Astrocyte of the hippocampus (primary cell): ENCODE results near the gene PARVA.
"Not testable (repeated sequence)": the region's sequence is repeated elsewhere in the genome, so short reads cannot be mapped to it uniquely, and the experiment has no call there.

Experiments
- DNase-seq: peaks from one replicate; pipeline ENCODE4 v3.0.0; 2011; ENCODE audit warnings: low read depth, low spot score

The PARVA gene

DNA sequence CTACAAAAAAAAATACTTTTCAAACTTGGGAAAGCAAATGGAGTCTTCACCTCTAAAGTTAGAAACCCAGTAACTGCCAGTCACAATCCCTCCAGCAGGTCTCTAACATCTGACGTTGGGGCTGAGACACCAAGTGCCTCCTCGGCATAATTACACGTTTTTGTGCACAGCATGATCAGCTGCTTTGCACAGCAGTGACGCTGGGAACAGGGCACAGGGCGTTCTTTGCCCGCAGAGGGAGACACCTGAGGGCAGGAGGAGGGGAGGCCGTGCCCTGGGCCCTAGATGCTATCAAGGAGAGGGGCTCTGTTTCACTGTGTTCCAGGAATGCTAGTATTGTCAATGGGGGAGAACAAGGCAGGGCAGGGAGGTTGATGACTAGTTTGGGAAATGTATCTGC lies 120.1 kb downstream of the PARVA start:
- DNase-seq, result no peak

DNA sequence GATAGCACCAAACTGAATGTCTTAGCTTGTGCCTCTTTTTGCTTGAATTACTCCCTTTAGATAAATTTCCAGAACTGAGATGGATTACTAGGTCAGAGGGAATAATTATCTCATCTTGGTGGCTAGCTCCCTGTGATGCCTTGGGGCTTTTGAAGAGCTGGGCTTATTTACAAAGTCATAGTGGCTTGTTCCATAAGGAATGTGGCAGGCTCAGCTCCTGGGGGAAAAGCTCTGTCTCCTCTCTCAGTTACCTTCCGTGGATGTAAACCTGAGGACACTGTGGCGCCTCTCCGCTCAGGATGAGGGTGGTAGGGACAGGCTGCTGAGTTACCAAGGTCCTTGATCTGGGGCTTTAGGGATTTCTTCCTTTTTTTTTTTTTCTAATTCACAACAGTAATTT lies 121.7 kb downstream of the PARVA start:
- no peak for DNase-seq

DNA sequence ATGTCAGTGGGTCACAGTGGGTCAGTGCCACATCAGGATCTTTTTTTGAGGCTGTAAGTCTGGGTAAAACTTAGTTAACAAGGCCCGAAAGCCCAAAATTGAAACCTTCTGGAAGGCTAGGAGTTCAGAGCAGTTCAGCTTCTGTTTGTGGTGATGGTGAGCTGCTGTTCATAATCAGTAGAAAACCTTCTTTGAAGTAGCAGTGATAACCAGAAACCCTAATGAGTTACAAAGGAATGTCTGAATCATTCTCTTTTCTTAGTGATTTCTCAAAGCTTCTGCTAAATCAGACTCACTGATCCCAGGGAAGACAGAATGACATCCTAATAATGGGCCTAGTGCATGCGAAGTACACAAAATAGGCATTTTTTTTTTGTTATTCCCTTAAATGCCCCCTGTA lies 124.7 kb downstream of the PARVA start:
- peak; percentile 56 for DNase-seq

DNA sequence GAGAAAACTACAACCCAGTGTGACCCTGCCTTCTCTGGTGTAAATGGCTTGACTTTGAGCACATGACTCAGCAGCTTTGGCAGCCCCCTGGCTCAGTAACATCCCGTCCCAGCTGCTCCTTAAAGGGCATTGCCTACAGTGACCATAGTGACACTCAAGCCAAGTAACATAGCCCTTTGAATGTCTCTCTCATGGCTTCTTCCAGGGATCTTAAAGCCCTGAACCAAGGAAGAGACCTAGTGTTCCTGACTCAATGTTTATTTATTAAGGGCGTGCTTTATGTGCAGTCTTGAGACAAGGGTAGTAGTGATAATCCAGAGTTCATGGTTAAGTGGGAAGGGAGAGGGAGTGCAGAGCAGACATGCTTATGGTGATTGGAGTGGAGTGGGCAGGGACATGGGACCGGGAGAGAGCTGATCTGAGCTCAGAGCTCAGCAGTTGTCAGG lies 125.7 kb downstream of the PARVA start:
- DNase-seq, result peak; percentile 39

DNA sequence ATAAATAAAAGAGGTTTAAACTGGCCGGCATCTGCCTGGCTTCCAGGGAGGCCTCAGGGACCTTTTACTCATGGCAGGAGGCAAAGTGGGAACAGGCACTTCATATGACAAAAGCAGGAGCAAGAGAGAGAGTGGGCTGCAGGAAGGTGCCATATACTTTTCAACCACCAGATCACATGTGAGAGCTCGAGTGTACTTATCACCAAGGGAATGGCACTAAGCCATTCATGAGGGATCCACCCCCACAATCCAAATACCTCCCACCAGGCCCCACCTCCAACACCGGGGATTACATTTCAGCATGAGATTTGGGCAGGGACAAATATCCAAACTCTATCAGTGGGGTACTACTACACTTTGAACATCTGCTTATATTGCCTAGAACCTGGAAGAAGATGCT lies 126.5 kb downstream of the PARVA start:
- no peak for DNase-seq

DNA sequence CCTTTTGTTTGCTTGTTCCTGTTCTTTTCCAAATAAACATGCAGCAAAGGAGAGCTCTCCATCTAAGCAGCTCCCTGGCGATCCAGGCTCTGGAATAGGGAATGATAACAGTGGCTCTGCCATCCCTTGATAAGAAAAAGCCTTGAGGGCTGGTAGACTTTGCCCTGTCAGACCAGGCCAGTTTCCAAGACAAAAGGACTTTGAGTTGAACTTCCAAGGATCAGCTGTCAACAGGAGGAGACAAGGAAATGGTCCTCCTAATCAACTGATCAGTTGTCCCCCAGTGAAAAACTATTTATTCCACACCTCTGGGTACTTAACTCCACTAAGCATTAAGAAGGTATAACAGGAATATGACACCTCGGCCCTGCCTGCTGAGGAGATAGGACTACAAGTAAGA lies 127.8 kb downstream of the PARVA start:
- DNase-seq, result no peak

DNA sequence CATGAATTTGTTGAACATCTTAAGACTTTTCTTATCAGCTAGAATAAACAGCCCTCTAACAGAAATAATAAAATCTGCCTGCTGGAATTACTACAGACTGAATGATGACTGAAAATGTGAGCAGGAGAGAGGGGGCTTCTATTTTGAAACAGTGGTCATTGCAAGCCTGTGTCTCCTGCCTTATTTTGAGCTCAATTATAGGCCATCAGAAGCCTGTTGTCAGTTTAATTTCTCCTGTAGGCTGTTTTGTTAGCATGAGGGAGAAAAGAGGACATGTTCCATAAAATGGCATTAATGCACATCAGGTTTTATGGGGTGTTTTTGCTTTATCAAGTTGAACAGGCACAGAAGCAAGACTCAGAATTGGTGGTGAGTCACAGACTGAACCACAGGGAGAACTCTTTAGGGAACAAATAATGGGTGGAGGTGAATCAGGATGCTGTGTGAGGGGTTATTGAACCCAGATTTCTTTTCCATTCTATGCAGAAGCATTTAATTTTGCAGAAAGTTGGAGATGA lies 129.1 kb downstream of the PARVA start:
- peak; percentile 32 for DNase-seq

DNA sequence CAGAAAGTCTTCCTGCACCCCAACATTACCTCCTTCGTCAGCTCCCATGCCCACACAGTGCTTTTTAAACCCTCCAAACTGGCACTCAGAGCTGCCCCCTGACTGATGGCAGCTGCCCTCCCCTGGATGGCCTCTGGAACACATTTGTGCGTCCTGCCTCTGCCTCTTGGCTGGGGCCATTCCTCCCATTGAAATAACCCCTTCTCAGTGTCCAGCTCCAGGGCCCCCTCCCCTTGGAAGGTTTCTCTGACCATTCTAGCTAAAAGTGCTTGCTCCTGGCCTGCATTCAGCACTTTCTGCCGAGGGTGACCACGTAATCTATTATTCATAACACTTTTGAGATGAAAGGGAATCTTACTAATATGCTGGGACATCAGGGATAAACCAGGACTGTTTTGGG lies 130.0 kb downstream of the PARVA start:
- DNase-seq, result no peak

DNA sequence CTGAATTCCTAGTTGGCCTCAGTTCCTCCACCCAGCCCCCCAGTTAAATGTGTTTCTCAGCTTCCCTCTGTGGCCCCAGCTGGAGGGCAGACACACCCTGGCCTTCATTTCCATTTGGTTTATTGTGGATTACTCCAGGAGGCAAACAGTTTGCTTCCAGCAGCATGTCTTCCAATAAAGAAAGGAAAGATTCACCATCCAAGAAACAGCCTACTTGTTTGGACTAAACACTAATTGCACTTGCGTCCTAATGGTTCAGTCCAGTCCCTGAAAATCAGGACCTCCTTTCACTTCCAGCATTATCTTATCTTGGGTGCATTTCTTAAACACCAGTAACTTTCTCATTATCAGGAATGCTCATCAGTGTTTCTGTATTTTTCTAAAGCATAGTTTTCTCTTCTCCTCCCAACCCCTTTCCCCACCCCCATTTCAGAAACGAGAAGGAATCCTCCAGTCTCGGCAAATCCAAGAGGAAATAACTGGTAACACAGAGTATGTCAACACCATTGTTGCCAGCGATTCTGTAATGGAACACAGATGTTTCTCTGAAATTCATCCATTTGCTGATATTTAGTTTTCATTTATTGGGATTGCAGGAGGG lies 130.9 kb downstream of the PARVA start:
- DNase-seq, result peak; percentile 20

DNA sequence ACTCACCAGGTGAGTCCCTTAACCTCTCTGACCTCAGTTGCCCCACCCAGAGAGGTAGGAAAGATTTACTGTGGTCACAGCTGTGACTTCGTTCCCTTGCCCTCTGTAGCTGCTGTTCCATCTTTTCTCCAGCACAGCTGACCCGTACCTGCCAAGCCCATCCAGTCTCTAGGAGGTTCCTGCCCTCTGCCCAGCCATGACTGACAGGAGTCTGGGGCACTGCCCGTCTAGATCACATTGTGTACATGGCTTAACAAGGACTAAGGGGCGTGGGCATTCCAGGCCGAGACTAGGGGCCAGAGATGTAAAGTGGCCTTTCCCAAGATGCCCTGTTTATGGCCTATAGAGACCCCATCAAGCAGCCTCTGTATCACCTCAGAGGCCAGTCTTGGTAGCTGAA lies 132.0 kb downstream of the PARVA start:
- DNase-seq, result no peak

DNA sequence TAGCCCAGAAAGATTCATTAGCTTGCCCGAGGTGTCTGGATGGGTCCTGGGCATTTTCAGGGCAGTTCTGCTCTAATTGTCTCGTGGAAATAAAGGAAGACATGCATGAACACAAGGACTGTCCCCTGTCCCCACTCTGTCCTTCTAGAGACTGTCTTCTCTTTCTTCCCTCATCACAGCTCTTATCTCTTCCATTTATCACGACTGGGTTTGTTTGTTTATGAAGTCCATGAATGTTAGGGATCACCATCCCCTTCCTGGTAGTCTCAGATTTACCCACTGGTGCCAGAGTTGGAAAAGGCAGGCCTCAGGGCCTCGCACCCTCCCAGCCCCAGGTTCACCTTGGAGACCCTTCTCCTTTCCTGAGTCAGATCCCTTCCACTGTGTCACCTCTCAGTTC lies 134.8 kb downstream of the PARVA start:
- no peak for DNase-seq

DNA sequence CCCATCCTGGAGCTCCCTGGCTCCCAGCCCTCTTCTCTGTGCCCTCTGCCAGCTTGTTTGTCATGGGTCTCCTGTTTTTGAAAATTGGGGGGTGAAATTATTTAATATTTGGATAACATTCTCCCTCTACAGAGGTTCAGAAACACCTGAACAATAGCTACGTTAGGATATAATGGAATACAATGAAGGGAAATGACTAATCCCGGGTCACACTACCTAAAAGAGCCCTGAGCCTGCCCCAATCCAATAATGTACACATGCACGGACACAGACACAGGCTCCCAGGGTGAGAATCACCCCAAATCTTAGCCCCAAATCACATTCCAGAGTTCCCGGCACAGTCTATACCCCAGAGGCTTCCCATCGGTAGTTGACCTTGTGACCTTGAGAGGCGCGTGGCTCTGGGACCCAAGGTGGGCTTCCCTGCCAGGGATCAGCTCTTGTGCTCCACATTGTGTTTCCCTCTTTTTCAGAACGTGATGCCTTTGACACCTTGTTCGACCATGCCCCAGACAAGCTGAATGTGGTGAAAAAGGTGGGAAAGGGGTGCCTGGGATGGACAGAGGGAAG lies 135.5 kb downstream of the PARVA start:
- DNase-seq, result no peak

DNA sequence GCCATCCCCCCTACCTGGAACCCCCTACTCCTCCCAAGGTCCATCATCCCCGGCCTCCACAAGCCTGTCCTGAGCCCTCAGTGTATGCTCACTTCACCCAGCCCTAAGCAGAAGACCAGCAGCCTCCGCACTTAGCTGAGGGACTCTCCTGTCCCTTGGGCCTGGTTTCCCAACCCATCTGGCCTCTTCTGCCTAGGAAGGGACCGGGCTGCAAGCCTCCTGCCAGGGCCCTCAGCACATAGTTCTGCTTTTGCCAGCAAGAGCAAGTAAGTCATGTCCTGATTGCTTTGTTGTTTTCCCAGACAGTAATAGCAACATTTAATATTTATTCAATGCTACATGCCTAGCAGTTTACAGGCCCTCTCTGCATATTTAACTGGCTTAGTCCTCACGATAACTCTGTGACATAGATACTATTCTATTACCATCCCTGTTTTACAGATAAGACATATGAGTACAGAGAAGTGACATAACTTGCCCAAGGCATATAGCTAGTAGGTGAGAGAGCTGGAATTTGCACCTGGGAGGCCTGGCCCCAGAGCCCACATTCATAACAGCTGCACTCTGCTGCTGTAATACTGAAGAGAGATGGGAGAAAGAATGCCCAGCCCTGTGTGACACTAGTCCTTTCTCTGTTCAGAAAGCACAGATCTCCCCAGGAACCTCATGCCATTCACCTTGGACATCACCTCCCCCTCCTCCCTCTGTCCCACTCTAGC lies 139.2 kb downstream of the PARVA start:
- DNase-seq, result no peak

DNA sequence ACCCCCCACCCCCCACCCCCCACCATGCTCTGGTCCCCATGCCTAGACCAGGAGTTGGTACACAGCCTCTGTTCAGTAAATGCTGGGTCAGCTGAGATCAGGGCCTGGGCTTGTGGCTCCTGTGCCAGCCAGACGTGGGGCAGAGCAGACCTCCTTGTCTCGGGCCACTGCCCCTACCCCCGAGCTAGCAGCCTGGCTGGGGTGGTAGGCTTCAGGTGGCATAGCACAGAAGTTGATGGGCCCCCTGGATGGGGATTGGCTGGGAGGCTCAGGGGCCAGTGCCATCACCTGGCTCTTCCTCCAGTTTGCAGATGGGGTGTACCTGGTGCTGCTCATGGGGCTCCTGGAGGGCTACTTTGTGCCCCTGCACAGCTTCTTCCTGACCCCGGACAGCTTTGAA lies 139.9 kb downstream of the PARVA start:
- no peak for DNase-seq

DNA sequence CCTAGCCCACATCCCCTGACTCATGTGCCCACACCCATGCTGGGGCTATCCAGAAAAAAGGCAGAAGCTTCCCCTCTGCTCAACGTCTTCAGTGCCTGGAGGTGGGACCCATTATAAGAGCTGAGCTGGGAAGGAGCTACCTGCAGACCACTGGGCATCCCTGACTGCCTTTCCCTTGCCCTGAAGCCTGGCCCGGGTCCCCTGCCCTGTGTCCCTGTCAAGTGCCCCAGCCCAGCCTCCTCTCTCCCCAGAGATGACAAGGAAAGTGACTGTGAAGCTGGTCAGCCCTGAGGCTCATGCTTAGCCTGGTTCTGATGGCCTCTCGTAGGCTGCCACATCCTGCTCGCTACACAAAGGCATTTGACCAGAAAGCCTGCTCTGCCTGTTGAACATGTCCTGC lies 140.4 kb downstream of the PARVA start:
- DNase-seq, result no peak

DNA sequence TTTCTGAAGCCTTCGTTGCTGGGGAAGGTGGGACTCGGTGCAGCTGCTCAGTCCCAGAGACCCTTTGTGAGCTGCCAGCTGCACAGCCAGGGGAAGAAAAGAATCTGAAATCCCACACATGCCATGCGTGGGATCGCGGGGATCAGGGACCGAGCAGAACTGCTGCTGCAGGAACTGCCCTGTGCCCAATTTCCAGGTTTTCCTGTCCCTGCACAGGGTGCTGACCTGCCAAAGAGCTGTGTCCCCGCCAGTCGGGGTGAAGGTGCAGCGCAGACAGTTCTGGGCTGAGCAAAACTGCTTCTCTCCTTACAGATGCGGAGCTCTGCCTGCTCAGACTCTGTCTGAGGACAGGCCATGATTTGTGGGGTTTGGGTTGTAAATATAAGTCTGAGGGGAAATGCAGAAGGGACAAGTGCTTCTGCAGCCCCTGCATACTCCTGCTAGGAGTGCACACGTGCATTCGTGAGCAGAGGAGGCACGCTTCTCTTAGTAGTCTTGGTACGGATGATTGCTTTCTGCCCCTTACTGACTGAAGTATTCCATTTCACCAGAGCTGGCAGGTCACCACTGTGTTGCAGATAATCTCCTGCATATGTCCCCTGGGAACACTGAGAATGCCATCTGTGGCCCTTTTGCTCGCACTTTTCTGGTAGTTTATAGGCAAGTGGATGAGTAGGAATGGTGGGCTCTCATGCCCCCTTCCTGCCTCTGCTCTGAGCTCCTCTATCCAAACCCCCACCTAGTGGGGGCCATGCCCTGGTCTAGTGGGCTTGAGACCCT lies 141.4 kb downstream of the PARVA start:
- no peak for DNase-seq

DNA sequence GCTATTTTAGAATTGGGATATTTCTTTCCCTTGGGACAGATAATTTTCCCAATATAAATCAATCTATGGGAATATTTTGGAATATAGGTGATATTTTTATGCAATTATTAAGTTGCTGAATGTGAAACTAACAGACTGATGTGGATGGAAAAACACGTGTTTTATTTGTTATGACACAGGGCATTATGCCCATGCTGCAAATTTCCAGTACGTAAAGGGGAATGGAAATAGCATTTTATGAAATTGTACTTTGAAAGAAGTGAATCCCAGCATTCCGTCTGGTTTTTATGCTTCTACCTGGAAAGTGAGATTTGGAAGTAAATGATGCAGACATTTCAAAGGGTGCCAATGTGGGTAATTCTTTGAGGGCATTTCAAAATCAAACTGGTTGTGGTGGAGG lies 142.7 kb downstream of the PARVA start:
- DNase-seq, result no peak

DNA sequence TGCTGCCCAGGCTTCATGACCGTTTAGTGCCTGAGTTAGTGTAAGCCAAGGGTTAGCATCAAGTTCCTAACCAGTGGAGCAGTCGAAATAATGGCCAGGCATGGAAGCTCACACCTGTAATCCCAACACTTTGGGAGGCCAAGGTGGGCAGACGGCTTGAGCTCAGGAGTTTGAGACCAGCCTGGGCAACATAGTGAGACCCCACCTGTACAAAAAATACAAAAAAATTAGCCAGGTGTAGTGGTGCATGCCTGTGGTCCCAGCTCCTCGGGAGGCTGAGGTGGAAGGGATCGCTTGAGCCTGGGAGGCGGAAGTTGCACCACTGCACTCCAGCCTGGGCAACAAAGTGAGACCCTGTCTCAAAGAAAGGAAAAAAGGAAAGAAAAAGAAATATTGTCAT lies 143.2 kb downstream of the PARVA start:
- not testable (repeated sequence) for DNase-seq

DNA sequence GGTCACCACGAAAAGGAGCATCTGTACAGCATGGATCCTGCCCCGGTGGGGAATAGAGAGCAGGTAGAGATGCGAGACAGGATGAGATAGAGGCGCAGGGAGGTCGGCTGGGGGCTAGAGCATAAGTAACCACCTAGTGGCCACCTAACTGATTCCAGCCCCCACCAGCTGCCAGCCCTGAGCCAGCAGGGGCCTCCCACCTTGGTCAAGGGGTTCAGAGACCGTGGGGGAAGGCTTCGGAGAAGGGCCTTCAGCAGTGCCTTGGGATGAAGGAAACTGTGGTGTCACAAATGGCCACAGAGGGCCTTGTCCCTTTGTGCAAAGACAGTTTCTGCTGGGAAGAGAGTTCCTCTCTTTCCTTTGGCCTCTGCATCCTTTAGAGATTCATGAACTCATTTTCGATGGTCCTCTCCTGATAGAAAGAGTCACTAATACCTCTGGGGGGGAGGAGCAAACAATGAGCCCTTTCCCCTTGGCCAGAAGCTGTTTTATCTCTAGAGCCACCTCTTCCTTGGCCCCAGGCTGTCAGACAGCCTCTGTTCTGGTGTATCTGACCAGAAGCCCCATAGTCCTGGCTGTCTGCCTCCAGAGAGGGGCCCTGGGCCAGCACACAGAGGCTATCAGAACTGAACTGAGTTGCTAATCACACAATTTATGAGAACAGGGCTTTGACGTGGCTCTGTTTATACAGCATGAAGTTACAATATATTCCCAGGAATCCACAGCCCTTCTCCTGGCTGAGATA lies 146.0 kb downstream of the PARVA start:
- no peak for DNase-seq

DNA sequence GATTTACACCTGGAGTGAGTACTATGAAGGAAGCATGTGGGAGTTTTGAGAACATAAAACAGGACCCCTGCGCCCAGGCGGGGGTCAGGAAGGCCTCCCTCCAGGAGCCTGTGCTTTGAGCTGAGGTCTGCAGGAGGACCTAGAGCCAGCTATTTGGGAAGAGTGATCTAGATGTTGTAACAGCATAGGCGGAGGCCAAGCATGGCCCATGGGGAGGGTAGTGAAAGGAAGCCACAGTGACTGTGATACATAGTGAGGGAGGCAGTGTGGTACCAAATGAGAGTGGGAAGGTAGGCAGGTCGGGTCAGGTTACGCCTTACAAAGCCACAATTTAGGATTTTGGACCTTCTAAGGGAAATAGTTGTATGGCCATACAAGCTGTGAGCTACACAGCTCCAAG lies 147.5 kb downstream of the PARVA start:
- DNase-seq, result no peak

DNA sequence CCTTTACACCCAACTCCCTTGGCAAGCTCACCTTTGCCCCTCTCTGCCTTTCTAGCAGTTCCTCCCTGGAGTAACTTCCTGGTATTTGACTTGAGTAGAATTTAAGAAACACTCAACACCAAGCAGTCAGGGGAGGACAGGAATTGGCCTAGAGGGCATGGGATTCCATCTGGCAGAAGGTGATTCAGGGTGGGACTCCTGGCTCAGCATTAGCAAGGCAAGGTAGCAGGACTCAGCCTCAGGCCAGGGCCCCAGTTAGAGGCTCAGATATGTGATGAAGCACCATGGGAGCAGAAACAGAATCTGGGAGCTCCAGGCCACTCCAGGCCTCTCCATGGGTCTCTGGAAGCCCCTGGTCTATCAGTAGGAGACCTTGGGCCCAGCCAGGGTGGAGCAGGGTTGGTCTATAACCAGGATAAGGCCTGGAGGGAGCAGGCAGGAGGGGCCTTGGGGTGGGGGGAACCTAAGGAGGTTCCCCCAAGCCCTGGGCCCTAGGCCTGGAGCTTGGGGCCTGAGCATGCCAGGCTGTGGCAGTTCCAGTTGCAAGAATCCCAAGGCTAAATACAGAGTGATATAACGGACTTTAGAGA lies 148.2 kb downstream of the PARVA start:
- no peak for DNase-seq
